Prostate gland (tissue), 2 donors: ENCODE data around the gene FZD10.

Source experiments
- CTCF ChIP-seq, 4 experiments: fragments of 200-600 bp in 2 of 4; fragments of 450-650 bp in 2 of 4; sonication (generic) in 2 of 4; IDR thresholded peaks; 1 replicate in 3 of 4; 2 replicates in 1 of 4; pipeline ENCODE4 v1.5.1; 2016 to 2019; ENCODE audit warnings: antibody characterized with exemption in 4 of 4, mild to moderate bottlenecking in 2 of 4, moderate library complexity in 2 of 4
- POLR2A ChIP-seq: fragments of 450-650 bp; IDR thresholded peaks from one replicate; pipeline ENCODE4 v1.6.1; 2016; ENCODE audit warnings: antibody characterized with exemption, mild to moderate bottlenecking
- POLR2AphosphoS5 ChIP-seq: sonication (generic); formaldehyde crosslinking; IDR thresholded peaks from one replicate; pipeline ENCODE4 v1.6.1; 2017; ENCODE audit warnings: antibody characterized with exemption

GRCh38 chr12:130134563-130134915, 27.7 kb upstream of the FZD10 start:
- no peak for TF ChIP-seq CTCF (IDR thresholded peaks at IDR 0.05)
- TF ChIP-seq POLR2A = no peak
- no peak for TF ChIP-seq POLR2AphosphoS5
